Pancreas (tissue), 10 donors: ENCODE measurements around the gene FNIP1. TPM values are rescaled to one million over a fixed set of nuclear protein-coding genes. Genes with fewer than 3 reads are reported as not detected.

ENCODE experiments used
- ATAC-seq, 4 donors: fragments of 200-7000 bp; cut with Tn5 transposase; one replicate each; pipeline versions ENCODE4 v1.8.0 to v1.9.1; 2020; ENCODE audit warnings: mild to moderate bottlenecking in 4 of 4, moderate library complexity in 4 of 4
- DNase-seq, 6 donors: peaks; one replicate each; pipeline ENCODE4 v3.0.0-alpha.2; 2020
- FAIRE-seq: peaks from 2 replicates; lab custom pipeline; 2012; peaks lifted over from hg19 to GRCh38; lab: Jason Lieb, UNC
- H3K27ac ChIP-seq, 4 donors: fragments of 200-600 bp; sonication (generic); 1 replicate in 3 of 4; 2 replicates in 1 of 4; pipeline versions ENCODE4 v1.5.0 to v1.8.0; 2020
- H3K27me3 ChIP-seq, 4 donors: fragments of 200-600 bp; one replicate each; pipeline ENCODE4 v1.8.0; 2021
- H3K36me3 ChIP-seq, 3 donors: fragments of 200-600 bp; sonication (generic) in 1 of 3; one replicate each; pipeline versions ENCODE4 v1.5.0 to v1.8.0; 2020 to 2021
- H3K4me1 ChIP-seq, 3 donors: fragments of 200-600 bp; one replicate each; pipeline ENCODE4 v1.8.0; 2021
- H3K4me3 ChIP-seq, 4 donors: fragments of 200-600 bp; sonication (generic) in 2 of 4; one replicate each; pipeline versions ENCODE4 v1.5.0 to v1.8.0; 2020 to 2021
- H3K9me3 ChIP-seq, 4 donors: fragments of 200-600 bp; one replicate each; pipeline ENCODE4 v1.8.0; 2021
- CTCF ChIP-seq, 4 donors: fragments of 200-600 bp; sonication (generic) in 3 of 4; IDR thresholded peaks; one replicate each; pipeline versions ENCODE4 v1.5.0 to v1.8.0; 2021; ENCODE audit warnings: antibody characterized with exemption in 4 of 4
- WGBS, 2 donors: extraction: QIAGEN DNeasy Blood & Tissue Kit; methylation state at CpG; one replicate each; pipeline ENCODE4 v1.1.7; 2013; 5-methylcytosine and 5-hydroxymethylcytosine counted together
- intact Hi-C, 3 donors: fragments of 100-400 bp; cut with DNase I; formaldehyde crosslinking; loops; one replicate each; pipeline versions ENCODE4 v1.11.1 to v1.14.2; 2022
- polyA plus RNA-seq, 2 donors: library from polyadenylated mRNA; stranded (reverse); fragments of 200-250 nt; gene quantifications; one replicate each; pipeline ENCODE4 v1.2.3, GENCODE V29; 2013
- total RNA-seq, 6 donors: library from RNA; stranded (reverse); fragmentation: NEBNext Ultra II Directional in 4 of 6; extraction: Animal tissue kit (Norgen Biotek cat#: 25700) in 4 of 6; gene quantifications; one replicate each; pipeline versions ENCODE4 v1.2.1 to v1.2.4, GENCODE V29; 2021 to 2023
- donor health status: healthy with polysubstance abuse.
- donor health status: DM: no; HTN: no; CAD: no; lungs with moderate emphysema.
- donor health status: DM: no; HTN: no; CAD: no.
- donor health status: control.
- donor health status: control.
- donor health status: Bipolar disorder and iron deficiency.
- donor health status: DM: yes; HTN: yes; CAD: no.
- donor health status: DM: no; HTN: no; CAD: no.
- donor health status: DM: no; HTN: no; CAD: no.
- donor health status: DM: yes; HTN: yes; CAD: no.

The FNIP1 gene
- total and polyA plus RNA-seq, 8 donors, result 2.7 to 20.9 (median 12.0) TPM

- H3K27ac ChIP-seq, result peak overlapping the region in 1 of 4 donors; percentile 53
- ATAC-seq, result peak in 2 of 4 donors; percentile 17 to 22
- H3K4me3 ChIP-seq, result no peak overlapping the region
- H3K36me3 ChIP-seq, result peaks cover 0 to 18% (median 0%) of the 10 kb centered on the region in 3 donors
- no peaks in the 10 kb centered on the region for H3K27me3 ChIP-seq
- no peak for TF ChIP-seq CTCF (IDR thresholded peaks at IDR 0.05)
- intact Hi-C loops, result no loop called here
- FAIRE-seq, result no peak
- H3K9me3 ChIP-seq, result no peaks in the 10 kb centered on the region
- peaks cover 0 to 12% (median 11%) of the 10 kb centered on the region in 3 donors for H3K4me1 ChIP-seq
- no peak for DNase-seq
Observed at GRCh38 chr5:131671409-131671808, 125.4 kb downstream of the FNIP1 start.

GRCh38 chr5:131664929-131665328 lies 131.9 kb downstream of the FNIP1 start:
- H3K4me1 ChIP-seq, result no peaks in the 10 kb centered on the region
- DNase-seq (no peak), FAIRE-seq (no peak), ATAC-seq (no peak)
- H3K4me3 ChIP-seq, result no peak overlapping the region
- H3K9me3 ChIP-seq, result no peaks in the 10 kb centered on the region
- 97 to 100% methylated on average over 1 of the region's 1 CpG for WGBS, 2 donors
- H3K27me3 ChIP-seq, result no peaks in the 10 kb centered on the region
- H3K27ac ChIP-seq, result no peak overlapping the region
- H3K36me3 ChIP-seq, result peaks cover 0 to 18% (median 3%) of the 10 kb centered on the region in 3 donors
- intact Hi-C loops, result no loop called here
- no peak for TF ChIP-seq CTCF (IDR thresholded peaks at IDR 0.05)

- H3K36me3 ChIP-seq, result peaks cover 0 to 25% (median 14%) of the 10 kb centered on the region in 3 donors
- H3K4me1 ChIP-seq, result no peaks in the 10 kb centered on the region
- no peak overlapping the region for H3K4me3 ChIP-seq
- FAIRE-seq (no peak), ATAC-seq (no peak), DNase-seq (no peak)
- H3K27me3 ChIP-seq, result no peaks in the 10 kb centered on the region
- no peak for TF ChIP-seq CTCF (IDR thresholded peaks at IDR 0.05)
- intact Hi-C loops, result no loop called here
- H3K27ac ChIP-seq, result no peak overlapping the region
- no peaks in the 10 kb centered on the region for H3K9me3 ChIP-seq
- 98 to 100% methylated on average over 1 of the region's 1 CpG for WGBS, 2 donors
Observed at GRCh38 chr5:131661933-131662332, 134.9 kb downstream of the FNIP1 start.

GRCh38 chr5:131659841-131660240 lies 137.0 kb downstream of the FNIP1 start:
- FAIRE-seq, result no peak
- no peak for DNase-seq
- WGBS, 2 donors, result 97 to 98% methylated on average over 9 of the region's 9 CpGs

More at GRCh38 chr5:131659841-131660240, 137.0 kb downstream of the FNIP1 start:
- ATAC-seq, result no peak
- Histone ChIP-seq H3K27me3 (no peaks in the 10 kb centered on the region), H3K9me3 (no peaks in the 10 kb centered on the region), H3K4me3 (no peak overlapping the region), H3K27ac (no peak overlapping the region), H3K36me3 (peaks cover 0 to 25% (median 14%) of the 10 kb centered on the region in 3 donors), H3K4me1 (peaks cover 0 to 3% (median 0%) of the 10 kb centered on the region in 3 donors)
- intact Hi-C loops, result no loop called here
- no peak for TF ChIP-seq CTCF (IDR thresholded peaks at IDR 0.05)
